GM12878 (cell line): ENCODE measurements around the gene LRRC55. TPM values are rescaled to one million over a fixed set of nuclear protein-coding genes. Genes with fewer than 3 reads are reported as not detected.

Experiments
- ATAC-seq: fragments of 200-7000 bp; cut with Tn5 transposase; 3 replicates; pipeline ENCODE4 v1.9.1; 2020; ENCODE audit warnings: mild to moderate bottlenecking, moderate library complexity
- BruUV-seq: library from RNA; stranded (reverse); fragments of 400-500 nt; replicated peaks from 2 replicates; lab custom pipeline; 2021; lab: Mats Ljungman, UMichigan
- CTCF ChIA-PET: fragments of 300-600 bp; sonication (Branson Sonifier 250); formaldehyde crosslinking; extraction: SDS; loops from one replicate; lab custom pipeline; 2021; ENCODE audit warnings: inconsistent platforms; lab: Yijun Ruan, JAX
- POLR2A ChIA-PET: fragments of 350-600 bp; formaldehyde crosslinking; extraction: SDS; loops from one replicate; lab custom pipeline; 2021; ENCODE audit warnings: inconsistent platforms; lab: Charles Lee
- RAD21 ChIA-PET: fragments of 300-600 bp; sonication (Branson Sonifier 250); formaldehyde crosslinking; loops from one replicate; lab custom pipeline; 2023; ENCODE audit warnings: antibody characterized with exemption; ENCODE audit not compliant: unreplicated experiment; lab: Charles Lee
- SMC1A ChIA-PET: fragments of 300-600 bp; sonication (Branson Sonifier 250); formaldehyde crosslinking; loops from one replicate; lab custom pipeline; 2023; ENCODE audit not compliant: unreplicated experiment, uncharacterized antibody; lab: Charles Lee
- DNase-seq: peaks from one replicate; pipeline ENCODE4 v3.0.0-alpha.2; 2011; ENCODE audit warnings: low read depth, low spot score
- FAIRE-seq: peaks from 3 replicates; lab custom pipeline; 2011; peaks lifted over from hg19 to GRCh38; lab: Jason Lieb, UNC
- H2AFZ ChIP-seq: 2 replicates; pipeline ENCODE4 v1.6.0; 2011; ENCODE audit warnings: low read depth, low read length, control low read depth; ENCODE audit not compliant: control insufficient read depth
- H3K27ac ChIP-seq: 2 replicates; pipeline ENCODE4 v1.5.1; 2011; ENCODE audit warnings: control low read depth; ENCODE audit not compliant: control insufficient read depth, insufficient read depth
- H3K27me3 ChIP-seq, 2 experiments: replicated peaks in 1 of 2; 2 replicates each; pipeline versions ENCODE4 v1.6.0 to v1.6.1; 2011; ENCODE audit warnings: low read length in 1 of 2; ENCODE audit not compliant: control insufficient read depth in 2 of 2, insufficient read depth in 2 of 2
- H3K36me3 ChIP-seq, 2 experiments: 2 replicates each; pipeline ENCODE4 v1.5.1; 2011; ENCODE audit warnings: low read length in 1 of 2; ENCODE audit not compliant: control insufficient read depth in 2 of 2, insufficient read depth in 2 of 2
- H3K4me1 ChIP-seq: 2 replicates; pipeline ENCODE4 v1.6.1; 2011; ENCODE audit warnings: mild to moderate bottlenecking, low read length, moderate library complexity, mixed read lengths; ENCODE audit not compliant: control insufficient read depth, insufficient read depth
- H3K4me2 ChIP-seq: 2 replicates; pipeline ENCODE4 v1.6.0; 2011; ENCODE audit warnings: control low read depth; ENCODE audit not compliant: control insufficient read depth, insufficient read depth
- H3K4me3 ChIP-seq: fragments of 200-600 bp; sonication (generic); 2 replicates; pipeline ENCODE4 v1.5.1; 2016
- H3K79me2 ChIP-seq: 2 replicates; pipeline ENCODE4 v1.6.0; 2011; ENCODE audit warnings: low read length; ENCODE audit not compliant: control insufficient read depth, insufficient read depth
- H3K9ac ChIP-seq: 2 replicates; pipeline ENCODE4 v1.8.0; 2011; ENCODE audit warnings: low read length, control low read depth, mixed read lengths; ENCODE audit not compliant: control insufficient read depth, insufficient read depth
- H3K9me3 ChIP-seq: replicated peaks from 3 replicates; pipeline ENCODE4 v1.5.1; 2011; ENCODE audit warnings: mild to moderate bottlenecking, low read length; ENCODE audit not compliant: control insufficient read depth, insufficient read depth
- H4K20me1 ChIP-seq: 2 replicates; pipeline ENCODE4 v1.6.0; 2011; ENCODE audit not compliant: control insufficient read depth, insufficient read depth
- ESRRA ChIP-seq: IDR thresholded peaks from 2 replicates; pipeline ENCODE4 v1.6.1; 2012; ENCODE audit warnings: mild to moderate bottlenecking, low read length, improper control_type of control experiment
- NKRF ChIP-seq: fragments of 450-650 bp; conservative IDR thresholded peaks from 2 replicates; pipeline ENCODE4 v1.6.1; 2017; ENCODE audit warnings: mild to moderate bottlenecking, moderate library complexity
- SMARCA5 ChIP-seq: fragments of 450-650 bp; IDR thresholded peaks from 2 replicates; pipeline ENCODE4 v1.6.1; 2017; ENCODE audit warnings: mild to moderate bottlenecking
- SPI1 ChIP-seq: IDR thresholded peaks from 2 replicates; pipeline ENCODE4 v1.6.1; 2011; ENCODE audit warnings: low read depth, mild to moderate bottlenecking, low read length, moderate library complexity, borderline replicate concordance; ENCODE audit not compliant: insufficient read depth
- ZBTB4 ChIP-seq: fragments of 450-650 bp; formaldehyde crosslinking; IDR thresholded peaks from 2 replicates; pipeline ENCODE4 v1.4.0; 2022; ENCODE audit warnings: mild to moderate bottlenecking, moderate library complexity
- ZNF24 ChIP-seq: fragments of 450-650 bp; IDR thresholded peaks from 2 replicates; pipeline ENCODE4 v1.6.1; 2017; ENCODE audit warnings: antibody characterized with exemption, mild to moderate bottlenecking
- WGBS: methylation state at CpG from one replicate; pipeline ENCODE4 v1.1.6; 2016; ENCODE audit warnings: low lambda C conversion rate; ENCODE audit not compliant: insufficient replicate concordance, insufficient coverage; ENCODE audit errors: missing lambda C conversion rate; 5-methylcytosine and 5-hydroxymethylcytosine counted together
- in situ Hi-C: fragments of 300-500 bp; cut with MboI; formaldehyde crosslinking; loops from 9 replicates; pipeline ENCODE4 v1.14.3; 2018; ENCODE audit warnings: mixed read lengths
- intact Hi-C: fragments of 100-400 bp; cut with micrococcal nuclease; formaldehyde crosslinking; loops from one replicate; pipeline ENCODE4 v1.14.2; 2022; ENCODE audit not compliant: unreplicated experiment
- polyA plus RNA-seq, 11 experiments: library from polyadenylated mRNA; depleted of rRNA in 4 of 11; unstranded in 6 of 11; stranded (reverse) in 5 of 11; fragments of >200 nt; fragmentation: Nextera tagmentation in 4 of 11; fragmentation: Illumina TruSeq in 1 of 11; extraction: Ambion mirVana in 4 of 11; extraction: Trizol in 1 of 11; gene quantifications; 1 replicate in 1 of 11; 2 replicates in 10 of 11; pipeline versions ENCODE4 v1.2.1 to v1.2.3, GENCODE V29; 2011 to 2016; ENCODE audit warnings: inconsistent platforms in 2 of 11, missing spikeins in 2 of 11, low read depth in 1 of 11
- total RNA-seq, 4 experiments: library from RNA; depleted of rRNA in 3 of 4; stranded (reverse); fragments of >200 nt in 3 of 4; fragmentation: Illumina TruSeq in 1 of 4; extraction: Trizol in 1 of 4; gene quantifications; 2 replicates each; pipeline versions ENCODE4 v1.2.1 to v1.2.3, GENCODE V29; 2013 to 2021

LRRC55 gene
- total and polyA plus RNA-seq, 10 of the 15 experiments (the other 5 are each of a cell fraction or from before 2014, with no cell fraction given): 0.01 to 0.04 TPM; not detected in 8

- CTCF ChIA-PET: interaction anchor here (1.4 to 2.0 kb wide), 2 partner anchors 39 to 41 kb away, joined by 4 to 6 read pairs; no protein-coding TSS in a partner anchor
- SMC1A ChIA-PET: no interaction called here
- FAIRE-seq: no peak
These were observed 29.0 kb downstream of the LRRC55 start for GRCh38 chr11:57210781-57211180.

More at GRCh38 chr11:57210781-57211180, 29.0 kb downstream of the LRRC55 start:
- intact Hi-C loops: no loop called here
- H3K4me2 ChIP-seq: no peak overlapping the region
- ChIA-PET RAD21 (no interaction called here), POLR2A (no interaction called here)
- no peaks in the 10 kb centered on the region for H3K79me2 ChIP-seq
- ATAC-seq (no peak), DNase-seq (no peak)
- H2AFZ ChIP-seq: no peak overlapping the region
- WGBS: 3% methylated on average over 7 of the region's 7 CpGs
- no peak overlapping the region for H3K27ac ChIP-seq
- TF ChIP-seq NKRF: no peak
- no peak for TF ChIP-seq ZNF24
- no peak for TF ChIP-seq ZBTB4 (CRISPR knock-in tag)
- TF ChIP-seq ESRRA: no peak
- TF ChIP-seq SMARCA5: no peak
- no peak for TF ChIP-seq SPI1
- no peaks in the 10 kb centered on the region for H3K4me1 ChIP-seq
- no peaks in the 10 kb centered on the region; a peak in 2 of 4 replicates for H3K27me3 ChIP-seq
- no peaks in the 10 kb centered on the region for H3K9me3 ChIP-seq
- no peak overlapping the region for H3K4me3 ChIP-seq
- BruUV-seq: no TSS peak
- no peaks in the 10 kb centered on the region for H4K20me1 ChIP-seq
- in situ Hi-C loops: no loop called here
- H3K36me3 ChIP-seq: no peaks in the 10 kb centered on the region
- no peak overlapping the region for H3K9ac ChIP-seq
